PFSK-1 (cell line): ENCODE results near the gene DNTT.

Source experiments
- FOXP2 ChIP-seq: optimal IDR thresholded peaks from 2 replicates; pipeline ENCODE3; 2011; ENCODE audit warnings: borderline replicate concordance, control low read depth, inconsistent platforms; ENCODE audit not compliant: insufficient read depth; ENCODE audit errors: extremely low read length, extremely low read depth
- POLR2AphosphoS5 ChIP-seq: IDR thresholded peaks from 2 replicates; pipeline ENCODE4 v1.6.1; 2012; ENCODE audit warnings: low read depth, mild to moderate bottlenecking, control low read depth, low read length, moderate library complexity
- SIN3A ChIP-seq: IDR thresholded peaks from 2 replicates; pipeline ENCODE4 v1.6.1; 2012; ENCODE audit warnings: mild to moderate bottlenecking, low read length, moderate library complexity, borderline replicate concordance; ENCODE audit not compliant: insufficient read depth
- TF ChIP-seq, protein P1 (sequence below), 2 experiments: IDR thresholded peaks; 2 replicates each; pipeline versions ENCODE4 v1.6.1 to v1.8.0; 2011 to 2012; ENCODE audit warnings: low read depth in 2 of 2, low read length in 2 of 2, control low read depth in 1 of 2, inconsistent platforms in 1 of 2, mild to moderate bottlenecking in 1 of 2, moderate library complexity in 1 of 2; ENCODE audit not compliant: insufficient read depth in 1 of 2

DNA sequence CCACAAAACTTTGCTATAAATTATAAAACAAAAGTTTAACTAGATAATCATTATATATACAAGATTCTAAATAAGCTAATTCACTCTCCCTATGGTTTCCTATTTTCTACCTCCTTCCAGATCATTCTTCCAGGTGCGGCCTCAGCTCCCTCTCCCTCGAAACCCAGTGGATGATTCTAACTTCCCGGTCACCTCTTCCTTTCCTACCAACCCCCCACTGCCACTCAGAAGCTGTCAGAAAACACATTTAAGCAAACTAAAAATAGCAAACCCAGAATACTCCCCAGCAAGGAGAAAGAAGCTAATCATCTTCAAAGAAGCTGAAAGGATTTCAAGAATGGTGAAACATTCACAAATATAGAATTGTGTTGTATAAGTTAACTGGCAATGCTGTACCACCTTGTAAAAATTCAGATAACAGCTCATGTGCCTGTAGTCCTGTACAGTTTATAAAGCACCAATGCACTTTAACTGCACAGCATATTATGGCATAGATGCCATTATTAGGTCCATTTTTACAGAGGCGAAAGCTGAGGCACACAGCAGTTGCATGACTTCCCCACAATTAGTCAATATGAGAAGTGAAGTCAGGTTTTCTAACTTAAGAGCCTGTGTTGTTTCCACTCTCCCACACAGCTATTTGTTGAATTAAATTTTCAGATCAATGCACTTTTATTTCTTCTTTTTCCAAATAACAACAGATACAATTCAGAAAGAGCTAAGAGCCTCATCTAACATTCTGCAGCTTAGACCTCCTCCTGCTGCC is 13.7 kb upstream of the DNTT start:
- TF ChIP-seq SIN3A: no peak
- TF ChIP-seq, protein P1, sequence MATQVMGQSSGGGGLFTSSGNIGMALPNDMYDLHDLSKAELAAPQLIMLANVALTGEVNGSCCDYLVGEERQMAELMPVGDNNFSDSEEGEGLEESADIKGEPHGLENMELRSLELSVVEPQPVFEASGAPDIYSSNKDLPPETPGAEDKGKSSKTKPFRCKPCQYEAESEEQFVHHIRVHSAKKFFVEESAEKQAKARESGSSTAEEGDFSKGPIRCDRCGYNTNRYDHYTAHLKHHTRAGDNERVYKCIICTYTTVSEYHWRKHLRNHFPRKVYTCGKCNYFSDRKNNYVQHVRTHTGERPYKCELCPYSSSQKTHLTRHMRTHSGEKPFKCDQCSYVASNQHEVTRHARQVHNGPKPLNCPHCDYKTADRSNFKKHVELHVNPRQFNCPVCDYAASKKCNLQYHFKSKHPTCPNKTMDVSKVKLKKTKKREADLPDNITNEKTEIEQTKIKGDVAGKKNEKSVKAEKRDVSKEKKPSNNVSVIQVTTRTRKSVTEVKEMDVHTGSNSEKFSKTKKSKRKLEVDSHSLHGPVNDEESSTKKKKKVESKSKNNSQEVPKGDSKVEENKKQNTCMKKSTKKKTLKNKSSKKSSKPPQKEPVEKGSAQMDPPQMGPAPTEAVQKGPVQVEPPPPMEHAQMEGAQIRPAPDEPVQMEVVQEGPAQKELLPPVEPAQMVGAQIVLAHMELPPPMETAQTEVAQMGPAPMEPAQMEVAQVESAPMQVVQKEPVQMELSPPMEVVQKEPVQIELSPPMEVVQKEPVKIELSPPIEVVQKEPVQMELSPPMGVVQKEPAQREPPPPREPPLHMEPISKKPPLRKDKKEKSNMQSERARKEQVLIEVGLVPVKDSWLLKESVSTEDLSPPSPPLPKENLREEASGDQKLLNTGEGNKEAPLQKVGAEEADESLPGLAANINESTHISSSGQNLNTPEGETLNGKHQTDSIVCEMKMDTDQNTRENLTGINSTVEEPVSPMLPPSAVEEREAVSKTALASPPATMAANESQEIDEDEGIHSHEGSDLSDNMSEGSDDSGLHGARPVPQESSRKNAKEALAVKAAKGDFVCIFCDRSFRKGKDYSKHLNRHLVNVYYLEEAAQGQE (IDR thresholded peaks at IDR 0.05; ENCODE audit: insufficient read depth in 1 of 2, low read depth in 2 of 2, low read length in 2 of 2): no peak
- TF ChIP-seq POLR2AphosphoS5: no peak
- TF ChIP-seq FOXP2: no peak
